HG03439 (cell line): ENCODE measurements around the gene PRDM9.
"Not testable (repeated sequence)": the region's sequence is repeated elsewhere in the genome, so short reads cannot be mapped to it uniquely, and the experiment has no call there.

Experiments
- ATAC-seq: cut with Tn5 transposase; IDR thresholded peaks from one replicate; pipeline ENCODE4 v1.9.1; 2021; ENCODE audit warnings: mild to moderate bottlenecking, moderate library complexity; ENCODE audit not compliant: unreplicated experiment

Gene PRDM9

GRCh38 chr5:23507278-23507685 is at the start of gene PRDM9:
TSS of gene PRDM9 (plus strand) at chr5:23507609. CDS start at chr5:23509034, 1,425 bp downstream.
- no peak for ATAC-seq

GRCh38 chr5:23457780-23458179 is 49.6 kb upstream of the PRDM9 start:
- no peak for ATAC-seq

DNA sequence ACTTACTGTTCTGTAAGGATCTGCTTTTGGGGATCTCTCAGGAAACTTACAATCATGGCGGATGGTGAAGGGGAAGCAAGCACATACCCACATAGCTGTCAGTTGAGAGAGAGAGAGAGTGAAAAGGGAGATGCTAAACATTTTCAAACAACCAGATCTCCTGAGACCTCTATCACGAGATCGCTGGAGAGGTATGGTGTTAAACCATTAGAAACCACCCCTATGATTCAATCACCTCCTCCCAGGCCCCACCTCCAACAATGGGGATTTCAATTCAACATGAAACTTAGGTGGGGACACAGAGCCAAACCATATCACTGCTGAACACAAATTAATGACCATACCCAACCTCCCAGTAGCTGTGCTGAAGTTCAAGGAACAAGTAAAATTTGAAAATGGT is 48.2 kb upstream of the PRDM9 start:
- ATAC-seq = no peak

- no peak for ATAC-seq
Measured at GRCh38 chr5:23461576-23461975, 45.8 kb upstream of the PRDM9 start.

DNA sequence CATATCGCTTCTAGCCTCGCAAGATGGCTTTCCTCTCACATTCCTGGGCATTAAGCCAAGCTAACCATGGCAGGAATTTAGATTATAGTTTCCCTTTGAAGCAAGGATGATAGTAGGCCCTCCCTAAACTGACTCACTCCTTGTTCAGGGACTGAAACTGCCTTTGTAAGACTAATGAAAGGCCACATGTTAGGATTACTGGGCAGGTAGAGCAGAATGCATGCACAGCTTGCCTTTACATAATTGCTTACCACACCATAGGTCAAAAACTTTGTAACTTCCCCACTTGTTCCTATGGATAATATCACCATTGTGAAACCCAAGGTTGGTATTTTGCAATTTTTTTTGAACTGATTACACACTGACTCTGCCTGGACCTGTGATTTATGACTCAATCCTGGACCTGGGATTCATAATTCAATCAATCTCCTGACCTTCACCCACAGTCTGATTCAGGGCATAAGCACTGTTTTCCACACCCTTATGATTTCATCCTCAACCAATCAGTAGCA is 41.0 kb upstream of the PRDM9 start:
- ATAC-seq = no peak

DNA sequence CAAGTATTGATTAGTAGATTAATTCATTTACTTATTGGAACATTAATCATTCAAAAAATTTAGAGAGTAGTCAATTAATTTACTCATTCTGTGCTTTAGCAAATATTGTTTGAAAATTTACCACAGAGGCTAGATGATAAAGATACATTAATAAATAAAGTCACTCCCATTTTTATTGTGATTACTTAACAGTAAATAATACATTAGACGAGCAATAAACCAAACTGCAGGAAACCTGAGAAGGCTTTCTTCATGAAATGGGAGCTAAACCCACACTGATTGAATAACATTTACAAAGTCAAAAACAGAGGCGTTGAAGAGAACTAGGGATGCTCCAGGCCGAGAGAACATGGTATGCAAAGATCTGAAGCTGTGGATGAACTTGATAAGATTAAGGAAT is 38.8 kb upstream of the PRDM9 start:
- no peak for ATAC-seq

GRCh38 chr5:23473915-23474314 is 33.5 kb upstream of the PRDM9 start:
- ATAC-seq = no peak

DNA sequence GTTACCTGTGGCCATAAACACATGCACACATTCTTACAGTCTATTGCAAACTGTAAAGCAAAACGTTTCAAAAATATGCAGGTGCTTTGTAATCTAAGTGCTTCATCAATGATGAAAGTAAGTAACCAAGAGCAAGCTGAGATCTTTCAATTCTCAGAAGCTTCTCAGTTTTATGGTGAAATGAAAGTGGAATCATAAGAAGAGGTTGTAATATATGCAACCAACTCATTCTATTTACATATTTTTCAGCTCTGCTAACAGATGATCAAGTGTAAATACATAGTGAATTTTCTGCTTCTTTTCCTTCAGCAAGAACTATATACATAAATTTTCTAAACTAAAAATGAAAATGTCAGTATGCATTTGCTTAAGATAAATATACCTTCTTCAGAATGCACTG is 33.1 kb upstream of the PRDM9 start:
- ATAC-seq = no peak

DNA sequence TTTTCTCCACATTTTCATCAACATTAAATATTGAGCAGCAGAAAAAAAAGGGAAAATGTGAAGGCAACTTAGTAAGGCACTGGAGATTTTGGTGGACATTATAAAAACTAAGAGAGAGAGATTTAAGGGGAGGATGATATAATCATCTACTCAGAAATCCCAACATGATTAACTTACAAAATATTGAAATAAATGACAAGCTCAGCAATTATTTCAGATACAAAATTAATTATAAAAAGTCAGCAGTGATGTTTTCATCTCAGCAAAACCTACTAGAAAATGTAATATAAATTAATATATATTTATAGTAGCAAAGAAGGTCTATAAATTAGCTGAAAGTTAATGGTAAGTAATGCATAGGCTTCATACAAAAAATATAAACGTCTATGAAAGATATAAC is 30.8 kb upstream of the PRDM9 start:
- ATAC-seq = no peak

- no peak for ATAC-seq
Measured at GRCh38 chr5:23482642-23483041, 24.8 kb upstream of the PRDM9 start.

DNA sequence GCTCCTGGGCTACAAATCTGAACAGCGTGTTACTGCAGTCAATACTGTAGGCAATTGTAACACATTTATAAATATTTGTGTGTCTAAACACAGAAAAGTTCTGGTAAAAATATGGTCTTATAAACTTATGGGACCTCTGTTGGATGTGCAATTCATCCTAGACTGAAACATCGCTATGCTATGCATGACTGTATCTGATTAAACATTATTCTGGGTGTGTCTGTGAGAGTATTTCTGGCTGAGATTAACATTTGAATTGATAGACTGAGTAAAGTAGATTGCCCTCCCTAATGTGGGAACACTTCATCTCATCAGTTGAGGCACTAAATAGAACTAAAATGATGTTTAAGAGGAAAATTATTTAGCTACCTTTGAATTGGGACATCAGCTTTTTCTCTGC is 24.3 kb upstream of the PRDM9 start:
- no peak for ATAC-seq

DNA sequence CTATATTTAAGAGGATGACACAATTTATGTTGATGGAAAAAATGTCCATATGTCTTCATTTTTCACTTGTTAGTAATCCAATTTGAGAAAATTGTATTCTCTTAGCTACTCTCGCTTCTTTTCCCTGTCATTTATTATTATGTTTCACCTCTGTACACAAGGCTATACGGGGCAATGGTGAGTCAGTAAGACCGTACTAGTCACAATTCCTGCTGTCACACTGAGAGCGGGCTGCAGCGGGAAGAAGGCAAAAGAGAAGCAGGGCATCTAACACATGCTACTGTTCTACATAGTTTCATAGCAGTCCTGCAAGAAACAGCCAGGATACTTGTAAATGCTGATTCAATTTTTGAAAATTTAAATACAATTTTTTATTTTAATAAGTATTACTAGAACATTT is 23.3 kb upstream of the PRDM9 start:
- ATAC-seq = no peak

GRCh38 chr5:23486227-23486626 is 21.2 kb upstream of the PRDM9 start:
- ATAC-seq = not testable (repeated sequence)

GRCh38 chr5:23490993-23491392 is 16.4 kb upstream of the PRDM9 start:
- no peak for ATAC-seq

- ATAC-seq = no peak
Measured at GRCh38 chr5:23494558-23494957, 12.9 kb upstream of the PRDM9 start.

DNA sequence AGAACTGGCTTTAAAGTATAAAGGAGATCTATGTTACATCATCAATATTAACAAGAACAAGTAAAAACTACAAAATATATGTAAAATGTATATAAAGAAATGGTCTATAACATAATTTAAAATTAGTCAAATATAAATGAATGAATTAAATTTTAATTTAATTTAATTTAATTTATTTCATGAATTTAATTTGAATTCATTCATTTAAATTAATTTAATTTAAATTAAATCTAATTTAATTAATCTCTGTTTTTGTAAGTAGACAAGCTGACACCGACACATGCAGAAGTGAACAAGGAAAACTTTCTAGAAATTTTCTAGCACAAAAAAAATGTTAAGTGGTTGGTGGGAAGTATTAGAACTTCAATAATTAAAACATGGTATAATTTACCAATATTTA is 10.8 kb upstream of the PRDM9 start:
- no peak for ATAC-seq

GRCh38 chr5:23506329-23507236 is 826 bp upstream of the PRDM9 start:
- no peak for ATAC-seq

GRCh38 chr5:23510434-23510833 is 3.0 kb downstream of the PRDM9 start:
- not testable (repeated sequence) for ATAC-seq

- ATAC-seq = no peak
Measured at GRCh38 chr5:23522553-23522952, 15.1 kb downstream of the PRDM9 start.

- no peak for ATAC-seq
Measured at GRCh38 chr5:23523031-23523430, 15.6 kb downstream of the PRDM9 start.

DNA sequence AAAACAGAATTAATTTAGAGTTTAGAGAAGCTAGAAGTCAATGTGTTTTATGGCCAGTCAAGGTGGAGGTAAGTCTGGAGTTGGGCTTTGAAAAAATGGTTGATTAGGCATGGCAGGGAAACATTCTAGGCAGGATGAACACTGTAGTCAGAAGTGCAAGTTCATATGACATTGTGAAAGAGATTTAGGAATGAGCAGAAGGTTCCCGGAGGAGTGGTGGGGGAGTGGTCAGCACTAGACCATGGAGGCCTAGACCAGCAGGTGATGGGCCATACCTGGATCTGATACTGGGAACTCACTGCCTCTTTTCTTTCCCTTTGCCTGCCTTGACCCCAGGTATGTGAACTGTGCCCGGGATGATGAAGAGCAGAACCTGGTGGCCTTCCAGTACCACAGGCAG is 16.6 kb downstream of the PRDM9 start:
- ATAC-seq = no peak

DNA sequence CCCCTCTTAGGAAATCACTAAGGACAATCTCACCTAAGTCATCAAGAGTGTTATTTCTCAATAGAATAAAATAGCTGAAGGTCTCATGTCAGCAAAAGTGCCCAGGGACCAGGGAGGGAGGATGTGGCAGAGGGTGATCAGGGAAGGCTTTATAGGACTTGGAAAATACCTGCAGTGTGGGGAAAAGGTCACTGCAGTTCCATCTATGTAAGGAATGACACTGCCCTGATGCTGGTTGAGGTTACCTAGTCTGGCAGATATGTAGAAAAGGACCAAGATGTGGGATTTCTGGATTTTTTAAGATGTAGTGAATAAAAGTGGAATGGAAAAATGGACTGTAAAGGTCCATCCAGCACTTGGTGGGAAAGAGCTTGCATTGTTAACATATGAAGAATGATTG is 18.3 kb downstream of the PRDM9 start:
- no peak for ATAC-seq

GRCh38 chr5:23526616-23527015 is 19.2 kb downstream of the PRDM9 start:
- not testable (repeated sequence) for ATAC-seq
